Prostate gland (tissue), 2 donors: ENCODE data around the gene ELOVL5.

ENCODE experiments used
- POLR2A ChIP-seq: fragments of 450-650 bp; IDR thresholded peaks from one replicate; pipeline ENCODE4 v1.6.1; 2016; ENCODE audit warnings: antibody characterized with exemption, mild to moderate bottlenecking
- POLR2AphosphoS5 ChIP-seq: sonication (generic); formaldehyde crosslinking; IDR thresholded peaks from one replicate; pipeline ENCODE4 v1.6.1; 2017; ENCODE audit warnings: antibody characterized with exemption
- TF ChIP-seq, protein P1 (sequence below), 4 experiments: fragments of 200-600 bp in 2 of 4; fragments of 450-650 bp in 2 of 4; sonication (generic) in 2 of 4; IDR thresholded peaks; 1 replicate in 3 of 4; 2 replicates in 1 of 4; pipeline ENCODE4 v1.5.1; 2016 to 2019; ENCODE audit warnings: antibody characterized with exemption in 4 of 4, mild to moderate bottlenecking in 2 of 4, moderate library complexity in 2 of 4

DNA sequence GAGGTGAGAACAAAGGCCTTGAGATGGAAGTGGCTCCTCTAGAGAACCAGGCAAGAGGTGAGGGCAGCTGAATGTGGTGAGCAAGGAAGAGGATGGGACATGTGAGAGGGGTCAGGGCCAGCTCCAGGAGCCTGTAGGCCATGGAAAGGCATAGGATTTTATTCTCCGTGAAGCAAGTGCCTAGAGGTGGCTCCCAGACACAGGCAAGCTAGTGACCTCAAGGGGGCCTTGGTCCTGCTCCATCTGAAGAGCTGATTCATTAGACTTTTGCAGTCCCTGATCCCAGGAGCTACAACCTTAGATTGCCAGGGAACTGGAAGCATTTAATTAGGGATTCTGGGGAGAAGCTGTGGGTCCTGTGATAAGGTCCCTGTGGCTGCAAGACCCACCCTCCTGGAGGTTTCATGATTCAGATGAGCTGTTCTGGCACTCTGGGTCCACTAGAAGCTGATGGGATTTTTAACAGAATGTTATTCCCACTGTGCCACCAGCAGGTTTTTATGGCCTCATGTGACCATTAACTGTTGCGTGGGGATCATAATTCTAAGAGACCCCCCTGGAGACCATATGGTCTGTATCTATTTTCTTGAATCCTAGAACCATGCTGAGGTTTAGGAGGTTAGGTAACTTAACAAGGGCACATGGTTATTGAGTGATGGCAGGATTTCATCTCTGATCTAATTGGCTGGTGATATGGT lies 90.5 kb downstream of the ELOVL5 start:
- TF ChIP-seq, protein P1, sequence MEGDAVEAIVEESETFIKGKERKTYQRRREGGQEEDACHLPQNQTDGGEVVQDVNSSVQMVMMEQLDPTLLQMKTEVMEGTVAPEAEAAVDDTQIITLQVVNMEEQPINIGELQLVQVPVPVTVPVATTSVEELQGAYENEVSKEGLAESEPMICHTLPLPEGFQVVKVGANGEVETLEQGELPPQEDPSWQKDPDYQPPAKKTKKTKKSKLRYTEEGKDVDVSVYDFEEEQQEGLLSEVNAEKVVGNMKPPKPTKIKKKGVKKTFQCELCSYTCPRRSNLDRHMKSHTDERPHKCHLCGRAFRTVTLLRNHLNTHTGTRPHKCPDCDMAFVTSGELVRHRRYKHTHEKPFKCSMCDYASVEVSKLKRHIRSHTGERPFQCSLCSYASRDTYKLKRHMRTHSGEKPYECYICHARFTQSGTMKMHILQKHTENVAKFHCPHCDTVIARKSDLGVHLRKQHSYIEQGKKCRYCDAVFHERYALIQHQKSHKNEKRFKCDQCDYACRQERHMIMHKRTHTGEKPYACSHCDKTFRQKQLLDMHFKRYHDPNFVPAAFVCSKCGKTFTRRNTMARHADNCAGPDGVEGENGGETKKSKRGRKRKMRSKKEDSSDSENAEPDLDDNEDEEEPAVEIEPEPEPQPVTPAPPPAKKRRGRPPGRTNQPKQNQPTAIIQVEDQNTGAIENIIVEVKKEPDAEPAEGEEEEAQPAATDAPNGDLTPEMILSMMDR (IDR thresholded peaks at IDR 0.05): no peak
- TF ChIP-seq POLR2AphosphoS5: no peak
- TF ChIP-seq POLR2A: no peak
